HEK293 (cell line): ENCODE measurements around the gene CCDC43.

Experiments
- CTCF ChIP-seq: fragments of 450-650 bp; formaldehyde crosslinking; IDR thresholded peaks from 2 replicates; pipeline ENCODE4 v1.5.1; 2016; ENCODE audit warnings: missing biosample characterization, missing genetic modification characterization
- SALL2 ChIP-seq: fragments of 450-650 bp; formaldehyde crosslinking; IDR thresholded peaks from 2 replicates; pipeline ENCODE4 v1.5.0; 2017; ENCODE audit warnings: missing biosample characterization, mild to moderate bottlenecking, missing genetic modification characterization, borderline replicate concordance

GRCh38 chr17:44630703-44631102 is 58.9 kb downstream of the CCDC43 start:
- TF ChIP-seq CTCF (tag by site-specific recombination), result no peak
- no peak for TF ChIP-seq SALL2 (tag by site-specific recombination)
